ENCODE results near the gene SORBS1. TPM values are rescaled to one million over a fixed set of nuclear protein-coding genes. Genes with fewer than 3 reads are reported as not detected.

Gene SORBS1
- total RNA-seq, 1 donor from 2014 or later: 221 TPM

GRCh38 chr10:95391164-95391563 is 170.0 kb downstream of the SORBS1 start:
- TF ChIP-seq, protein P1, sequence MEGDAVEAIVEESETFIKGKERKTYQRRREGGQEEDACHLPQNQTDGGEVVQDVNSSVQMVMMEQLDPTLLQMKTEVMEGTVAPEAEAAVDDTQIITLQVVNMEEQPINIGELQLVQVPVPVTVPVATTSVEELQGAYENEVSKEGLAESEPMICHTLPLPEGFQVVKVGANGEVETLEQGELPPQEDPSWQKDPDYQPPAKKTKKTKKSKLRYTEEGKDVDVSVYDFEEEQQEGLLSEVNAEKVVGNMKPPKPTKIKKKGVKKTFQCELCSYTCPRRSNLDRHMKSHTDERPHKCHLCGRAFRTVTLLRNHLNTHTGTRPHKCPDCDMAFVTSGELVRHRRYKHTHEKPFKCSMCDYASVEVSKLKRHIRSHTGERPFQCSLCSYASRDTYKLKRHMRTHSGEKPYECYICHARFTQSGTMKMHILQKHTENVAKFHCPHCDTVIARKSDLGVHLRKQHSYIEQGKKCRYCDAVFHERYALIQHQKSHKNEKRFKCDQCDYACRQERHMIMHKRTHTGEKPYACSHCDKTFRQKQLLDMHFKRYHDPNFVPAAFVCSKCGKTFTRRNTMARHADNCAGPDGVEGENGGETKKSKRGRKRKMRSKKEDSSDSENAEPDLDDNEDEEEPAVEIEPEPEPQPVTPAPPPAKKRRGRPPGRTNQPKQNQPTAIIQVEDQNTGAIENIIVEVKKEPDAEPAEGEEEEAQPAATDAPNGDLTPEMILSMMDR (IDR thresholded peaks at IDR 0.05; ENCODE audit: partially characterized antibody, unreplicated experiment): no peak
- H3K4me1 Mint-ChIP-seq (ENCODE audit: low read depth, unreplicated experiment): peaks cover 12% of the 10 kb centered on the region

DNA sequence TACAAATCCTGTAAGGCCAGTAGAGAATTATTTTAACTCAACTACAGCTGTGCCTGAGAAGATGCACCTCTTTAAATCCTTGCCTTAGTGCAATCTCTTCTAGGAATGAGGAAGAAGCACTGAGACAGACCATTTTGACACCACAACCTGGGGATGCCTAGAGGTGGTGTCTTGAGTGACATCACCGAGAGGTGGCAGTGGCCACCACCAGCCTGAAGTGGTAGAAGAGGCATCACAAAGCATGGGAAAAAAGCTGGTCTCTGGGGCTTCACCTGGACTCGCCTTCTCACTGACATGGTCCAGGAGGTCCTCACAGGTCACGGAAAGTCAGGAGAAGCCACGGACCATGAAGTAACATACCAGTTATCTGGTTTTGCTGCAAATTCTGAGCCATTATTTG is 171.2 kb downstream of the SORBS1 start:
- no peak for DNase-seq
- no peak overlapping the region for H3K4me3 Mint-ChIP-seq (ENCODE audit: unreplicated experiment)
- H3K9me3 Mint-ChIP-seq (ENCODE audit: unreplicated experiment): peaks cover 6% of the 10 kb centered on the region
- TF ChIP-seq, protein P1 (IDR thresholded peaks at IDR 0.05; ENCODE audit: partially characterized antibody, unreplicated experiment): no peak
- H3K4me1 Mint-ChIP-seq (ENCODE audit: low read depth, unreplicated experiment): peaks cover 9% of the 10 kb centered on the region
- H3K36me3 Mint-ChIP-seq (ENCODE audit: unreplicated experiment): no peaks in the 10 kb centered on the region
- H3K27ac Mint-ChIP-seq (ENCODE audit: unreplicated experiment): no peak overlapping the region
- H3K27me3 Mint-ChIP-seq (ENCODE audit: unreplicated experiment): peaks cover 3% of the 10 kb centered on the region

More at GRCh38 chr10:95391164-95391563, 170.0 kb downstream of the SORBS1 start:
- Mint-ChIP-seq H3K27me3 (ENCODE audit: unreplicated experiment) (peaks cover 3% of the 10 kb centered on the region), H3K4me3 (ENCODE audit: unreplicated experiment) (no peak overlapping the region), H3K36me3 (ENCODE audit: unreplicated experiment) (no peaks in the 10 kb centered on the region), H3K9me3 (ENCODE audit: unreplicated experiment) (peaks cover 6% of the 10 kb centered on the region), H3K27ac (ENCODE audit: unreplicated experiment) (no peak overlapping the region)
- no peak for DNase-seq

- Mint-ChIP-seq H3K4me1 (ENCODE audit: low read depth, unreplicated experiment) (peaks cover 3% of the 10 kb centered on the region), H3K27ac (ENCODE audit: unreplicated experiment) (no peak overlapping the region), H3K9me3 (ENCODE audit: unreplicated experiment) (peaks cover 6% of the 10 kb centered on the region), H3K4me3 (ENCODE audit: unreplicated experiment) (no peak overlapping the region), H3K36me3 (ENCODE audit: unreplicated experiment) (no peaks in the 10 kb centered on the region), H3K27me3 (ENCODE audit: unreplicated experiment) (peaks cover 3% of the 10 kb centered on the region)
- TF ChIP-seq, protein P1 (IDR thresholded peaks at IDR 0.05; ENCODE audit: partially characterized antibody, unreplicated experiment): no peak
- DNase-seq: no peak
These were observed 172.0 kb downstream of the SORBS1 start for GRCh38 chr10:95389176-95389575.

DNA sequence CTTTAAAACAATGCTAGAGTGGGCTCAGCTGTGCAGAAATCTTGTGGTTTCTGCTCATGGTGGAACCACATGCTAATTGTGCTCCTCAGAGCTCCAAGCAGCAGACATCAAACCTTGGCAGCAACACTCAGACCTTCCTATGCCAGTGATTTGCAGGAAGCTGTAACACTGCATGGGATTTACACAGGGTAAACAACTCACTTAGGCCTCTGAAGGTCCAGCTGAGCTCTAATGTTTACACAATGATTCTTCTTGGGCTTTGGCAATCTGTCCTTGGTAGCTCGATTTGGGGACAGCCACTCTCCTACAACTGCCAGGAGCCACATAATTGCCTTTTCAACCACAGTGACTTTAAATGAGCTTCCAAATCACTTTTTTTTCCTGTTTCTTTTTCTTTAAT is 172.6 kb downstream of the SORBS1 start:
- DNase-seq: no peak
- Mint-ChIP-seq H3K9me3 (ENCODE audit: unreplicated experiment) (peaks cover 8% of the 10 kb centered on the region), H3K36me3 (ENCODE audit: unreplicated experiment) (no peaks in the 10 kb centered on the region), H3K27me3 (ENCODE audit: unreplicated experiment) (peaks cover 3% of the 10 kb centered on the region), H3K27ac (ENCODE audit: unreplicated experiment) (no peak overlapping the region), H3K4me3 (ENCODE audit: unreplicated experiment) (no peak overlapping the region), H3K4me1 (ENCODE audit: low read depth, unreplicated experiment) (no peaks in the 10 kb centered on the region)
- TF ChIP-seq, protein P1 (IDR thresholded peaks at IDR 0.05; ENCODE audit: partially characterized antibody, unreplicated experiment): no peak

DNA sequence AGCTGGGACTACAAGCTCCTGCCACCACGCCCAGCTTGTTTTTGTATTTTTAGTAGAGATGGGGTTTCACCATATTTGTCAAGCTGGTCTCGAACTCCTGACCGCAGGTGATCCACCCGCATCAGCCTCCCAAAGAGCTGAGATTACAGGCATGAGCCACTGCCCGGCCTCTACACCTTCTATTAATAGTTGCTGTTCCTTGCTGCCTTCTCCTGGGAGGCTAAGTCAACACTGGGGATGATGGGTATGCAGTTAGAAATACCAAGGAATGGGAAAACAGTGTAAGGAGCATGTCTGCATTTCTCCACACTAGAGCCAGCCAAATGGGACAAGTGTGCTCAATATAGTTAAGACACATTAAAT is 173.1 kb downstream of the SORBS1 start:
- TF ChIP-seq, protein P1 (IDR thresholded peaks at IDR 0.05; ENCODE audit: partially characterized antibody, unreplicated experiment): no peak
- no peaks in the 10 kb centered on the region for H3K4me1 Mint-ChIP-seq (ENCODE audit: low read depth, unreplicated experiment)
- DNase-seq: no peak
- H3K9me3 Mint-ChIP-seq (ENCODE audit: unreplicated experiment): peaks cover 8% of the 10 kb centered on the region
- peaks cover 3% of the 10 kb centered on the region for H3K27me3 Mint-ChIP-seq (ENCODE audit: unreplicated experiment)
- no peak overlapping the region for H3K4me3 Mint-ChIP-seq (ENCODE audit: unreplicated experiment)
- no peak overlapping the region for H3K27ac Mint-ChIP-seq (ENCODE audit: unreplicated experiment)
- H3K36me3 Mint-ChIP-seq (ENCODE audit: unreplicated experiment): no peaks in the 10 kb centered on the region

Measured in glutamatergic neuron (in vitro differentiated cells).